Naive thymus-derived CD4-positive, alpha-beta T cell (primary cell): ENCODE measurements around the gene STK39. TPM values are rescaled to one million over a fixed set of nuclear protein-coding genes. Genes with fewer than 3 reads are reported as not detected.
"Not testable (repeated sequence)": the region's sequence is repeated elsewhere in the genome, so short reads cannot be mapped to it uniquely, and the experiment has no call there.

Experiments used
- ATAC-seq: fragments of 150-1000 bp; cut with Tn5 transposase; 2 replicates; pipeline ENCODE4 v1.10.0; 2021; ENCODE audit warnings: mild to moderate bottlenecking, moderate library complexity
- CTCF ChIA-PET: fragments of 350-600 bp; sonication (Branson Sonifier 250); formaldehyde crosslinking; loops from one replicate; lab custom pipeline; 2021; ENCODE audit warnings: antibody characterized with exemption; lab: Charles Lee
- POLR2A ChIA-PET: fragments of 350-600 bp; sonication (Branson Sonifier 250); formaldehyde crosslinking; loops from one replicate; lab custom pipeline; 2021; ENCODE audit warnings: antibody characterized with exemption, inconsistent platforms; lab: Charles Lee
- DNase-seq, 9 donors: peaks; one replicate each; pipeline versions ENCODE4 v3.0.0 to v3.0.0-alpha.2; 2020 to 2022; ENCODE audit warnings: mixed read lengths in 1 of 9
- H3K27ac ChIP-seq: one replicate; pipeline ENCODE4 v1.7.0; 2013; ENCODE audit warnings: mild to moderate bottlenecking, low read depth, low read length, moderate library complexity
- H3K27me3 ChIP-seq, 2 donors: one replicate each; pipeline ENCODE4 v1.7.0; 2013; ENCODE audit warnings: low read length in 2 of 2, mild to moderate bottlenecking in 2 of 2, moderate library complexity in 2 of 2; ENCODE audit not compliant: control insufficient read depth in 2 of 2, insufficient read depth in 2 of 2
- H3K36me3 ChIP-seq, 3 experiments: 1 replicate in 2 of 3; 2 replicates in 1 of 3; pipeline ENCODE4 v1.7.0; 2013; ENCODE audit warnings: low read length in 3 of 3, mild to moderate bottlenecking in 3 of 3, moderate library complexity in 1 of 3; ENCODE audit not compliant: insufficient read depth in 3 of 3, control insufficient read depth in 2 of 3
- H3K4me1 ChIP-seq, 2 donors: one replicate each; pipeline ENCODE4 v1.7.0; 2013; ENCODE audit warnings: low read length in 2 of 2, mild to moderate bottlenecking in 2 of 2, moderate library complexity in 1 of 2; ENCODE audit not compliant: control insufficient read depth in 2 of 2, insufficient read depth in 2 of 2
- H3K4me3 ChIP-seq: 2 replicates; pipeline ENCODE4 v1.7.0; 2013; ENCODE audit warnings: mild to moderate bottlenecking, low read length
- H3K9me3 ChIP-seq, 3 experiments: 1 replicate in 2 of 3; 2 replicates in 1 of 3; pipeline ENCODE4 v1.7.0; 2013; ENCODE audit warnings: low read length in 3 of 3; ENCODE audit not compliant: control insufficient read depth in 2 of 3
- H3K27ac Mint-ChIP-seq, 9 donors: one replicate each; pipeline ENCODE4 v1.8.0; 2020 to 2022; ENCODE audit warnings: mixed read lengths in 9 of 9, mild to moderate bottlenecking in 8 of 9, moderate library complexity in 5 of 9, inconsistent platforms in 2 of 9
- H3K27me3 Mint-ChIP-seq, 5 donors: one replicate each; pipeline ENCODE4 v1.8.0; 2021 to 2022; ENCODE audit warnings: mixed read lengths in 5 of 5, mild to moderate bottlenecking in 1 of 5
- H3K36me3 Mint-ChIP-seq, 5 donors: one replicate each; pipeline ENCODE4 v1.8.0; 2020 to 2022; ENCODE audit warnings: mixed read lengths in 5 of 5, mild to moderate bottlenecking in 3 of 5, inconsistent platforms in 1 of 5
- H3K4me1 Mint-ChIP-seq, 7 donors: one replicate each; pipeline ENCODE4 v1.8.0; 2020 to 2022; ENCODE audit warnings: mixed read lengths in 7 of 7, mild to moderate bottlenecking in 3 of 7, inconsistent platforms in 1 of 7
- H3K4me3 Mint-ChIP-seq, 10 donors: one replicate each; pipeline ENCODE4 v1.8.0; 2020 to 2022; ENCODE audit warnings: mild to moderate bottlenecking in 10 of 10, mixed read lengths in 10 of 10, moderate library complexity in 6 of 10, inconsistent platforms in 2 of 10
- H3K9me3 Mint-ChIP-seq, 11 donors: one replicate each; pipeline ENCODE4 v1.8.0; 2020 to 2022; ENCODE audit warnings: mixed read lengths in 11 of 11, mild to moderate bottlenecking in 4 of 11, inconsistent platforms in 1 of 11, moderate library complexity in 1 of 11
- intact Hi-C, 2 donors: fragments of 100-400 bp; cut with micrococcal nuclease; formaldehyde crosslinking; loops; one replicate each; pipeline ENCODE4 v1.15.1; 2023
- polyA plus RNA-seq, 2 donors: library from polyadenylated mRNA; unstranded; fragments of 300-500 nt; fragmentation: Illumina TruSeq; gene quantifications; one replicate each; pipeline ENCODE4 v1.2.3, GENCODE V29; 2021
- total RNA-seq, 6 experiments: library from RNA in 5 of 6; stranded (reverse) in 5 of 6; gene quantifications; 1 replicate in 5 of 6; 2 replicates in 1 of 6; pipeline ENCODE4 v1.2.3 and lab custom pipeline; 2021 to 2026

The STK39 gene
- total and polyA plus RNA-seq, 7 experiments from 2014 or later: 2.7 to 33.9 (median 16.9) TPM

DNA sequence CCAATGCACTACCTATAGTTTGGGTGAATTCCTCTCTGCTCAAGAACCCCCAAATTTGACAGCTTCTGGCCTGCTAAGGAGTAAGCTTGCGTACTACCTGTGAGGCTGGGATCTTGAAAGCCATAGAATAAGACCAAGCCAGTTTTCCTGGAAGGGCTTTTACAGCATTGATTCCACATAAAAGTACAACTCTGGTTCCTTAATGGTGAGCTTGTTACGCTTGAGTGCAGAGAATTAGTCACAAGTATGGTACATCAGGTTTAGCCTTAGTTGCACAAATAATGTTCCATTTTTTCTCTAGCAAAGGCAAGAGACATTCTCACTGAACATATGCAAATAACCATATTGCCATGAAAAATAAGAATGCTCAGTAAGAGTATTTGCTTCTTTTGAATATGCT lies 39.1 kb upstream of the STK39 start:
- ChIA-PET CTCF (no interaction called here), POLR2A (no interaction called here)
- no peak overlapping the region for H3K27ac ChIP-seq
- Mint-ChIP-seq H3K27ac (no peak overlapping the region), H3K27me3 (peaks cover 0 to 6% (median 0%) of the 10 kb centered on the region in 5 donors), H3K4me3 (no peak overlapping the region), H3K36me3 (no peaks in the 10 kb centered on the region), H3K9me3 (no peaks in the 10 kb centered on the region), H3K4me1 (no peaks in the 10 kb centered on the region)
- H3K4me1 ChIP-seq: no peaks in the 10 kb centered on the region
- no peak for ATAC-seq
- H3K4me3 ChIP-seq: no peak overlapping the region
- H3K9me3 ChIP-seq: no peaks in the 10 kb centered on the region
- no peak for DNase-seq
- intact Hi-C loops: loop anchor here in 1 of 2 donors (2.0 kb wide), 1 partner anchor 50 kb away; no protein-coding TSS in a partner anchor
- H3K27me3 ChIP-seq: no peaks in the 10 kb centered on the region
- no peaks in the 10 kb centered on the region for H3K36me3 ChIP-seq

- no peaks in the 10 kb centered on the region for H3K9me3 Mint-ChIP-seq
- no peaks in the 10 kb centered on the region for H3K36me3 Mint-ChIP-seq
- H3K27ac Mint-ChIP-seq: no peak overlapping the region
- no peaks in the 10 kb centered on the region for H3K9me3 ChIP-seq
- DNase-seq (no peak), ATAC-seq (no peak)
- H3K4me3 Mint-ChIP-seq: no peak overlapping the region
- no peaks in the 10 kb centered on the region for H3K4me1 Mint-ChIP-seq
- no peak overlapping the region for H3K27ac ChIP-seq
- H3K27me3 ChIP-seq: no peaks in the 10 kb centered on the region
- ChIA-PET POLR2A (no interaction called here), CTCF (no interaction called here)
- H3K36me3 ChIP-seq: no peaks in the 10 kb centered on the region
- intact Hi-C loops: no loop called here
- no peaks in the 10 kb centered on the region for H3K4me1 ChIP-seq
- H3K27me3 Mint-ChIP-seq: peaks cover 4 to 31% (median 10%) of the 10 kb centered on the region in 5 donors
- H3K4me3 ChIP-seq: no peak overlapping the region
Measured at GRCh38 chr2:168278424-168278888, 31.1 kb upstream of the STK39 start.

DNA sequence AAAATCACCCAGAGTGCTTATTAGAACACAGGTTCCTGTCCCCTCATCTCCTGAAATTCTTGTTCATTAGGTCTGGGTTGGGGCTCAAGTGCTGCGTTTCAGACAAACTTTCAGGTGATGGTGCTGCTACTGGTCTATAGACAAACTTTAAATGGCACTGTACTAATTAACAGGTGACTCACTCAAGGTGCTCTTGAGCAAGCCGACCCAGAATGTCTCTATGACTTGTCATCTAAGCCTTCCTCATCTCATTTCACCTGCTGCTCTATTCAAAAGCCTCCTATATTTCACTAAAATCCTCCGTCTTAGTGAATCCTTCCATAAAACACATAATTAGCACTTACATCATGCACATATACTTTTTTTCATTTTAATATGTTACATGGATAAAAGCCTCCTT lies 29.9 kb upstream of the STK39 start:
- Mint-ChIP-seq H3K4me1 (no peaks in the 10 kb centered on the region), H3K27ac (no peak overlapping the region), H3K4me3 (no peak overlapping the region), H3K27me3 (peaks cover 4 to 31% (median 10%) of the 10 kb centered on the region in 5 donors), H3K36me3 (no peaks in the 10 kb centered on the region), H3K9me3 (no peaks in the 10 kb centered on the region)
- Histone ChIP-seq H3K36me3 (no peaks in the 10 kb centered on the region), H3K4me1 (no peaks in the 10 kb centered on the region), H3K27me3 (no peaks in the 10 kb centered on the region), H3K27ac (no peak overlapping the region), H3K9me3 (no peaks in the 10 kb centered on the region), H3K4me3 (no peak overlapping the region)
- DNase-seq (no peak), ATAC-seq (no peak)
- ChIA-PET POLR2A (no interaction called here), CTCF (no interaction called here)
- intact Hi-C loops: no loop called here

DNA sequence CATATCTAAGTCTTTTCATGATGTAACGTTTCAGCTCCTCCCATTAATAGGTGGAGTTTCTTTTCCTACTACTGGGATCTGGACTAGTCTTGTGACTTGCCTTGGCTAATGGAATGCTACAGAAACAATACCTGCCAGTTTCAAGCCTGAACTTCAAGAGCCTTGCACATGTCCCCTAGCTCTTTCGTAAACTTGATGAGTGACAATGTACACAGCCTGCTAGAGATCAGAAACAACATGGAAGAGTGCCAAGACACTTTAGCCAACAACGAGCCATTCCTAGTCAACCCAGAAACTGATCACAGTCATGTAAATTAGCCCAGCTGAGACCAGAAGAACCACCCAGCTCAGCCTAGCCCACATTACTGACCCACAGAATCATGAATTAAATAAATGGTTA lies 24.8 kb upstream of the STK39 start:
- H3K4me1 Mint-ChIP-seq: no peaks in the 10 kb centered on the region
- no peak overlapping the region for H3K27ac Mint-ChIP-seq

DNA sequence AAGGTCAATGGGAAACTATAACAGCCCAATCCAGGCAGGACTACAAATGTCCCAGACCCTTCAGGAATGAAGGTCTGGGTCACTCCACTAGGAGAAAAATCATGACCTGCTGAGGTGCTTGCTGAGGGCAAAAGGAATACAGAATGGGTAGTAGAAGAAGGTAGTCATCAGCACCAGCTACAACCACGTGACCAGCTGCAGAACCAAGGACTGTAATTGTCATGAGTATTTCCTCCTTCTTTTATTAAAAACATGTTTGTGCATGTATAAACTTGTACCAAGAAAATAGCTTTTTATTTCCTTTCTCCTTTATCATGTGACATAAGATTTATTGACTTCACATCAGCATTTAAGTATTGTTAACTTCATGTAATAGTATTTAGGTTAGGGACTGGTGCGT lies 15.5 kb upstream of the STK39 start:
- H3K4me1 Mint-ChIP-seq, H3K27ac Mint-ChIP-seq, POLR2A ChIA-PET, H3K4me3 Mint-ChIP-seq, H3K4me1 ChIP-seq, H3K36me3 ChIP-seq, H3K27me3 ChIP-seq, H3K4me3 ChIP-seq, CTCF ChIA-PET, H3K27me3 Mint-ChIP-seq, H3K9me3 ChIP-seq, DNase-seq, H3K27ac ChIP-seq, ATAC-seq: not testable (repeated sequence)
- intact Hi-C loops: loop anchor here in 1 of 2 donors (5.0 kb wide), 1 partner anchor 444 kb away; no protein-coding TSS in a partner anchor
- Mint-ChIP-seq H3K9me3 (peaks cover 8 to 25% (median 12%) of the 10 kb centered on the region in 11 donors), H3K36me3 (peaks cover 5 to 15% (median 6%) of the 10 kb centered on the region in 5 donors)

More for the DNA sequence above, 24.8 kb upstream of the STK39 start:
- H3K27ac ChIP-seq: no peak overlapping the region
- no peak overlapping the region for H3K4me3 ChIP-seq
- intact Hi-C loops: no loop called here
- Mint-ChIP-seq H3K4me3 (no peak overlapping the region), H3K9me3 (no peaks in the 10 kb centered on the region), H3K36me3 (no peaks in the 10 kb centered on the region), H3K27me3 (peaks cover 0 to 9% (median 4%) of the 10 kb centered on the region in 5 donors)
- no peaks in the 10 kb centered on the region for H3K27me3 ChIP-seq
- CTCF ChIA-PET: interaction anchor here (0.7 kb wide), 1 partner anchor 245 kb away, joined by 3 read pairs; no protein-coding TSS in a partner anchor
- H3K36me3 ChIP-seq: no peaks in the 10 kb centered on the region
- no peak for DNase-seq
- no peak for ATAC-seq
- H3K9me3 ChIP-seq: no peaks in the 10 kb centered on the region
- H3K4me1 ChIP-seq: no peaks in the 10 kb centered on the region
- POLR2A ChIA-PET: interaction anchor here (0.7 to 0.8 kb wide), 2 partner anchors 26 to 30 kb away, joined by 3 read pairs; no protein-coding TSS in a partner anchor

- POLR2A ChIA-PET: no interaction called here
- Histone ChIP-seq H3K9me3 (no peaks in the 10 kb centered on the region), H3K27ac (no peak overlapping the region), H3K4me3 (no peak overlapping the region), H3K36me3 (no peaks in the 10 kb centered on the region), H3K4me1 (peaks cover 0 to 10% of the 10 kb centered on the region in 2 donors), H3K27me3 (no peaks in the 10 kb centered on the region)
- Mint-ChIP-seq H3K9me3 (peaks cover 8 to 27% (median 12%) of the 10 kb centered on the region in 11 donors), H3K27me3 (no peaks in the 10 kb centered on the region), H3K4me1 (peaks cover 0 to 2% (median 0%) of the 10 kb centered on the region in 7 donors), H3K36me3 (peaks cover 5 to 15% (median 6%) of the 10 kb centered on the region in 5 donors), H3K4me3 (no peak overlapping the region), H3K27ac (no peak overlapping the region)
- CTCF ChIA-PET: no interaction called here
- no peak for ATAC-seq
- intact Hi-C loops: no loop called here
- no peak for DNase-seq
Measured at GRCh38 chr2:168256448-168256847, 9.1 kb upstream of the STK39 start.

GRCh38 chr2:168255866-168256265 lies 8.5 kb upstream of the STK39 start:
- no peak for ATAC-seq
- CTCF ChIA-PET: no interaction called here
- intact Hi-C loops: no loop called here

More at GRCh38 chr2:168255866-168256265, 8.5 kb upstream of the STK39 start:
- Histone ChIP-seq H3K4me1 (peaks cover 0 to 10% of the 10 kb centered on the region in 2 donors), H3K9me3 (no peaks in the 10 kb centered on the region), H3K36me3 (no peaks in the 10 kb centered on the region), H3K4me3 (no peak overlapping the region), H3K27me3 (no peaks in the 10 kb centered on the region), H3K27ac (no peak overlapping the region)
- Mint-ChIP-seq H3K4me3 (no peak overlapping the region), H3K36me3 (peaks cover 5 to 15% (median 6%) of the 10 kb centered on the region in 5 donors), H3K27me3 (no peaks in the 10 kb centered on the region), H3K9me3 (peaks cover 5 to 22% (median 12%) of the 10 kb centered on the region in 11 donors), H3K4me1 (peaks cover 0 to 2% (median 0%) of the 10 kb centered on the region in 7 donors), H3K27ac (no peak overlapping the region)
- POLR2A ChIA-PET: no interaction called here
- no peak for DNase-seq
